CD1c-positive myeloid dendritic cell (primary cell): Measurements from ENCODE around the gene TLCD2.
"Not testable (repeated sequence)": the region's sequence is repeated elsewhere in the genome, so short reads cannot be mapped to it uniquely, and the experiment has no call there.

Experiments used
- DNase-seq: peaks from one replicate; pipeline ENCODE4 v3.0.0-alpha.2; 2016; ENCODE audit errors: extremely low spot score

The TLCD2 gene

DNA sequence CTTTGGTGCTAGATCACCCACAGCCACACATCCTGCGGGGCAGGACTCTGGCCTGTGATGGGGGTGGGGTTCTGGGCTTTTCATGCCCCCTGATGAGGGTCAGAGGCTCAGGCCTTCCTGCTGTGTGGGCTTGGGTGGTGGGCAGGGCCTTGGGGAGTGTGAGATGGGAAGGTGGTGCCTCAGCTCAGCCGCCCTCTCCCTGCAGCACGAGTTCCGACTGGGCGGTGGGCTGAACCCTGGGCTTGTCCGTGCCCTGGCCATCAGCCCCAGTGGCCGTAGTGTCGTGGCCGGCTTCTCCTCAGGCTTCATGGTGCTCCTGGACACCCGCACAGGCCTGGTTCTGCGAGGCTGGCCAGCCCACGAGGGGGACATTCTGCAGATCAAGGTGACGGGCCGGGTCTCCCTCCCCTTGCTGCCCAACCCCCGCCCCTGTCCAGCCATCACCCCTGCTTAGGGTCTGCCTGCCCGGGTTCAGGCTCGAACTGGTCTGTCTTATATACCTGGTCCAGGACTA lies 25.7 kb upstream of the TLCD2 start:
- DNase-seq = no peak

DNA sequence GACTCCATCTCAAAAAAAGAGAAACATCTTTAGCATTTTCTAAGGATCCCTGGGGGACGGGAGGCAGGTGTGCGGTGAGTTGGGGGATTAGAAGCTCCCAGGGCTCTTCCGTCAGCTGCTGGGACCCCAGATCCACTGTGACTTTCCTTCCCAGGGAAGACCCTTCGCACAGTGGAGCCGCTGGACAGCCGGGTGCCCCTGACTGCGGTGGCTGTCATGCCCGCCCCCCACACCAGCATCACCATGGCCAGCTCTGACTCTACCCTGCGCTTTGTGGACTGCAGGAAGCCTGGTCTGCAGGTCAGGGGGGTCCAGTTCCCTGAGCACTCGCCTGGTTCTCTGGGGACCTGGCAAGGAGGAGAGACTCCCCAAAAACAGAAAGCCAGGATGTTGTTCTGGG lies 25.2 kb upstream of the TLCD2 start:
- no peak for DNase-seq

DNA sequence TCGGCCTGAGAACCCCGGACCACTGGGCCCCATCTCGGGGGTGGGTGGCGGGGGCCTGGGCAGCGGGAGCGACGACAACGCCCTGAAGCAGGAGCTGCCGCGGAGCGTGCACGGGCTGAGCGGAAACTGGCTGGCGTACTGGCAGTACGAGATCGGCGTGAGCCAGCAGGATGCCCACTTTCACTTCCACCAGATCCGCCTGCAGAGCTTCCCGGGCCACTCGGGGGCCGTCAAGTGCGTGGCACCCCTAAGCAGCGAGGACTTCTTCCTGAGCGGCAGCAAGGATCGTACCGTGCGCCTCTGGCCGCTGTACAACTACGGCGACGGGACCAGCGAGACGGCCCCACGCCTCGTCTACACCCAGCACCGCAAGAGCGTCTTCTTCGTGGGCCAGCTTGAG lies 23.6 kb upstream of the TLCD2 start:
- DNase-seq = no peak

DNA sequence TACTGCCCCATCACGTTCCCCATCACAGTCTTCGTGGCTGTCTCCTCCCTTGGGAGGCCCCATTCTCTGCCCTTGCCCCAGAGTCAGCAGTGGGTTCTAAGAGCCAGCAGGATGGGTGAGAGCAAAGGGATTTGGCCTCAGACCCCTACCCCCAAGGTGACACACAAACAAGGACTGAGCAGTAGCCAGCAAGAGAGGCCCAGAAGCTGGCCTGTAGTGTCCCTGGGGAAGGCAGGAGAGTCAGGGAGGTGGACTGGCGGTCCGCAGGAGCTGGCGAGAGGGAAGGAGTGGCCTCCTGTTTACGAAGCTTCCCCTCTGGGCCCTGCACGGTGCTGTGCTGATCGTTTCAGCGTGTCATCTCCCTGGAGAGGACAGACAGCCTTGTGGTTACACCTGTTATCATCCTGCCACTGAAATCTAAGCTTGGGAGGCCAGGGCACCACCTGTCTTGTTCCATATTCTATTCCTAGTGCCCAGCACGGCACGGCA lies 22.7 kb upstream of the TLCD2 start:
- no peak for DNase-seq

DNA sequence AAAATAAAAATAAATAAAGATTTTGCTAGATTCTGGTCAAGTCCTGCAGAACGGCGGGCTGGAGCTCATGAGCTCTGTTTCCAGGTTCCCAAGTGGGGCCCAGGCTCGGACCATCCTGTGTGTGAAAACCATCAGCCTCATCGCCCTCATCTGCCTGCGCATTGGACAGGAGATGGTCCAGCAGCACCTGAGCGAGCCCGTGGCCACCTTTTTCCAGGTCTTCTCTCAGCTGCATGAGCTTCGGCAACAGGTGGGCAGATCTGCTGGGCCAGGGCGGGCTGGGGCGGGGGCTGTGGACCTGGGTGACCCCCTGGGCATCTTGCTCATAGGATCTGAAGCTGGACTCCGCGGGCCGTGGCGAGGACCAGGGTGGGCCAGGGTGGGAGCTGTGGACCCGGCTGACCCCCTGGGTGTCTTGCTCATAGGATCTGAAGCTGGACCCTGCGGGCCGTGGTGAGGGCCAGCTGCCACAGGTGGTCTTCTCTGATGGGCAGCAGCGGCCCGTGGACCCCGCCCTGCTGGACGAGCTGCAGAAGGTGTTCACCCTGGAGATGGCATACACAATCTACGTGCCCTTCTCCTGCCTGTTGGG lies 22.2 kb upstream of the TLCD2 start:
- DNase-seq = no peak

DNA sequence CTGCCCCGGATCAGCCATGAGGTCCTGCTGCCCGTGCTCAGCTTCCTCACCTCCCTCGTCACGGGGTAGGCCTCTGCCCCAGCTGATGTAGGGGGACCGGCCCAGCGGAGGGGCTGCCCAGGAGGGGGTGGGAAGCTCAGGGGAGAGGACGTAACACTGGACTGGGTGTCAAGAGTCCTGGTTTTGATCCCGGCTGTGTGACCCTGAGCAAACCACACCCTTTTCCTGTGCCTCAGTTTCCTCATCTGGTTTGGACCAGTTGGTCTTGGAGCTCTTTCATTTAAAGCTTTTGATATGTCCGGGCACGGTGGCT lies 21.0 kb upstream of the TLCD2 start:
- no peak for DNase-seq

DNA sequence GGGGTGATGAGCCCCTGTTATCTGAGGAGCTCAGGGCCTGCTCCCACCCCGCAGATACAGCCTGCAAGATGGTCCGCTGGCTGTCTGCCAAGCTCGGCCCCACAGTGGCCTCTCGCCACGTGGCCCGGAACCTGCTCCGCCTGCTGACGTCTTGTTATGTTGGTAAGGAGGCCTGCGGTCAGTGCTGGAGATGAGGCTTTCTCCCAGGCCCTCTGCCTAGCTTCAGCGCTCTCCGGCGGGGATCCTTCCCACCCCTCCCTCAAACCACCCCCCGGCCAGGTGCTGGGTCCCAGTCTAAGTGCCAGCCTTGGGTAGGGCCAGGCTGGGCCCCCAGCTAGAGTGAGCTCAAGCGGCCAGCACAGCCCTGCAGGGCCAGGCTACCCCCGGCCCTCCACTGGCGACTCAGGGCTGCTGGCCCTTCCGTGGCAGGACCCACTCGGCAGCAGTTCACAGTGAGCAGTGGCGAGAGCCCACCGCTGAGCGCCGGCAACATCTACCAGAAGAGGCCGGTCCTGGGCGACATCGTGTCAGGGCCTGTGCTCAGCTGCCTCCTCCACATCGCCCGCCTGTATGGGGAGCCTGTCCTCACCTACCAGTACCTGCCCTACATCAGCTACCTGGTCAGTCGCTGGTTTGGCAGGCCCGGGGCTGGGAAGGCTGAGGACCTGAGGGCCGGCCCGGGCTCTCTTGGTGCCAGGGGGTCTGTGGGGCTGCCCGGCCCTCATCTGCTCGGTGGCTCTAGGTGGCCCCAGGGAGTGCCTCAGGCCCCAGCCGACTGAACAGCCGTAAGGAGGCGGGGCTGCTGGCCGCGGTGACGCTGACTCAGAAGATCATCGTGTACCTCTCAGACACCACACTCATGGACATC lies 20.4 kb upstream of the TLCD2 start:
- no peak for DNase-seq

DNA sequence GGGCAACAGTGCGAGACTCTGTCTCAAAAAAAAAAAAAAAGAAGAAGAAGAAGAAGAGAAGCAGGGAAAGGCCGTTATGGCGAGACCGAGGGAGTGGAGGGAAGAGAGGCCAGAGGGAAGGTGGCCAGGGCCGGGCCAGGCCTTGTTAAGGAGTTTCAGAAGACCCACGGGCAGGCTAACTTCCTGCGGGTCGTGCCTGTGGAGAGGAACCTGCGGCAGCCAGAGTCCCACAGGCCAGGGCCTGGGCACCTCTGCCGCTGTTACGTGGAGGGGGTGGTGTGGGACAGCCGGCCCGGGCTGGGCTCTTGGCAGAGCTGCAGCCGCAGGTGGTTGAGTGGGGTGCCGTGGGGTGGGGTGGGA lies 19.8 kb upstream of the TLCD2 start:
- DNase-seq = no peak

DNA sequence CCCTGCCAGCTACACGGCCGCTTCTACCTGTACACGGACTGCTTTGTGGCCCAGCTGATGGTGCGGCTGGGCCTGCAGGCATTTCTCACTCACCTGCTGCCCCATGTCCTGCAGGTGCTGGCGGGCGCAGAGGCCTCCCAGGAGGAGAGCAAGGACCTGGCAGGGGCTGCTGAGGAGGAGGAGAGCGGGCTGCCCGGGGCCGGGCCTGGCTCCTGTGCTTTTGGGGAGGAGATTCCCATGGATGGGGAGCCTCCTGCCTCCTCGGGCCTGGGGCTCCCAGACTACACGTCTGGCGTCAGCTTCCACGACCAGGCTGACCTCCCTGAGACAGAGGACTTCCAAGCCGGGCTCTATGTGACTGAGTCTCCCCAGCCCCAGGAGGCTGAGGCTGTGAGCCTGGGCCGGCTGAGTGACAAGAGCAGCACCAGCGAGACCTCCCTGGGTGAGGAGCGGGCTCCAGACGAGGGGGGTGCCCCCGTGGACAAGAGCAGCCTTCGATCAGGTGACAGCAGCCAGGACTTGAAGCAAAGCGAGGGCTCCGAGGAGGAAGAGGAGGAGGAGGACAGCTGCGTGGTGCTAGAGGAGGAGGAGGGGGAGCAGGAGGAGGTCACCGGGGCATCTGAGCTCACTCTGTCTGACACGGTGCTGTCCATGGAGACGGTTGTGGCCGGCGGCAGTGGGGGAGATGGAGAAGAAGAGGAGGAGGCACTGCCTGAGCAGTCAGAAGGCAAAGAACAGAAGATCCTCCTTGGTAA lies 17.9 kb upstream of the TLCD2 start:
- DNase-seq = no peak

DNA sequence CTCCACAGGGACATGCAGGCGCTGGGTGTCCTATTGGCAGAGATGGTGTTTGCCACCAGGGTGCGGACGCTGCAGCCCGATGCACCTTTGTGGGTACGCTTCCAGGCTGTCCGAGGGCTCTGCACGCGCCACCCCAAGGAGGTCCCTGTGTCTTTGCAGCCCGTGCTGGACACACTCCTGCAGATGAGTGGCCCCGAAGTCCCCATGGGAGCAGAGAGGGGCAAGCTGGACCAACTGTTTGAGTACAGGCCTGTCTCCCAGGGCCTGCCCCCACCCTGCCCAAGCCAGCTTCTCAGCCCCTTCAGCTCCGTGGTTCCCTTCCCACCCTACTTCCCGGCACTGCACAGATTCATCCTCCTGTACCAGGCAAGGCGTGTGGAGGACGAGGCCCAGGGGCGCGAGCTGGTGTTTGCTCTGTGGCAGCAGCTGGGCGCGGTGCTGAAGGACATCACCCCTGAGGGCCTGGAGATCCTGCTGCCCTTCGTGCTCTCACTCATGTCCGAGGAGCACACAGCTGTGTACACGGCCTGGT lies 17.1 kb upstream of the TLCD2 start:
- no peak for DNase-seq

DNA sequence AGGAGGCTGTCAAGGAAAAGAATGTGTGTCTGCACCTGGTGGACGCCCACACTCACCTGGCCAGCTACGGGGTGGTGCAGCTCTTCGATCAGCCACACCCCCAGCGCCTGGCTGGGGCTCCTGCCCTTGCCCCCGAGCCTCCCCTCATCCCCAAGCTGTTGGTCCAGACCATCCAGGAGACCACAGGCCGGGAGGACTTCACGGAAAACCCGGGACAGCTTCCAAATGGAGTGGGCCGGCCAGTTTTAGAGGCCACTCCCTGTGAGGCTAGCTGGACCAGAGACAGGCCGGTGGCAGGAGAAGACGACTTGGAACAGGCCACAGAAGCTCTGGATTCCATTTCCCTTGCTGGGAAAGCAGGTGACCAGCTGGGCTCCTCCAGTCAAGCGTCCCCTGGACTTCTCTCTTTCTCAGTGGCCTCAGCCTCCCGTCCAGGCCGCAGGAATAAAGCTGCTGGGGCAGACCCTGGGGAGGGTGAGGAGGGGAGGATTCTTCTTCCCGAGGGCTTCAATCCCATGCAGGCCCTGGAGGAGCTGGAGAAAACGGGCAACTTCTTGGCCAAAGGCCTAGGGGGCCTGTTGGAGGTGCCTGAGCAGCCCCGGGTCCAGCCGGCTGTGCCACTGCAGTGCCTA lies 16.6 kb upstream of the TLCD2 start:
- no peak for DNase-seq

DNA sequence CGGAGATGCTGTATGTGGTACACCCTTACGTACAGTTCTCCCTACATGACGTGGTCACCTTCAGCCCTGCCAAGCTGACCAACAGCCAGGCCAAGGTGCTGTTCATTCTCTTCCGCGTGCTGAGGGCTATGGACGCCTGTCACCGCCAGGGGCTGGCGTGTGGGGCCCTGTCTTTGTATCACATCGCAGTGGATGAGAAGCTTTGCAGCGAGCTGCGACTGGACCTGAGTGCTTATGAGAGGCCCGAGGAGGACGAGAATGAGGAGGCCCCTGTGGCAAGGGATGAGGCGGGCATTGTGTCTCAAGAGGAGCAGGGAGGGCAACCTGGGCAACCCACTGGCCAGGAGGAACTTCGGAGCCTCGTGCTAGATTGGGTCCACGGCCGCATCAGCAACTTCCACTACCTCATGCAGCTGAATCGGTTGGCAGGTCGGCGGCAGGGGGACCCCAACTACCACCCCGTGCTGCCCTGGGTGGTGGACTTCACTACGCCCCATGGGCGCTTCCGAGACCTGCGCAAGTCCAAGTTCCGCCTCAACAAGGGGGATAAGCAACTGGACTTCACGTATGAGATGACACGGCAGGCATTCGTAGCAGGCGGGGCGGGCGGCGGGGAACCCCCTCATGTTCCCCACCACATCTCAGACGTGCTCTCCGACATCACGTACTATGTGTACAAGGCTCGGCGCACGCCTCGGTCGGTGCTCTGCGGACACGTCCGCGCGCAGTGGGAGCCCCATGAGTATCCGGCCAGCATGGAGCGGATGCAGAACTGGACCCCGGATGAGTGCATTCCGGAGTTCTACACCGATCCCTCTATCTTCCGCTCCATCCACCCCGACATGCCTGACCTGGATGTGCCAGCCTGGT lies 15.7 kb upstream of the TLCD2 start:
- no peak for DNase-seq

DNA sequence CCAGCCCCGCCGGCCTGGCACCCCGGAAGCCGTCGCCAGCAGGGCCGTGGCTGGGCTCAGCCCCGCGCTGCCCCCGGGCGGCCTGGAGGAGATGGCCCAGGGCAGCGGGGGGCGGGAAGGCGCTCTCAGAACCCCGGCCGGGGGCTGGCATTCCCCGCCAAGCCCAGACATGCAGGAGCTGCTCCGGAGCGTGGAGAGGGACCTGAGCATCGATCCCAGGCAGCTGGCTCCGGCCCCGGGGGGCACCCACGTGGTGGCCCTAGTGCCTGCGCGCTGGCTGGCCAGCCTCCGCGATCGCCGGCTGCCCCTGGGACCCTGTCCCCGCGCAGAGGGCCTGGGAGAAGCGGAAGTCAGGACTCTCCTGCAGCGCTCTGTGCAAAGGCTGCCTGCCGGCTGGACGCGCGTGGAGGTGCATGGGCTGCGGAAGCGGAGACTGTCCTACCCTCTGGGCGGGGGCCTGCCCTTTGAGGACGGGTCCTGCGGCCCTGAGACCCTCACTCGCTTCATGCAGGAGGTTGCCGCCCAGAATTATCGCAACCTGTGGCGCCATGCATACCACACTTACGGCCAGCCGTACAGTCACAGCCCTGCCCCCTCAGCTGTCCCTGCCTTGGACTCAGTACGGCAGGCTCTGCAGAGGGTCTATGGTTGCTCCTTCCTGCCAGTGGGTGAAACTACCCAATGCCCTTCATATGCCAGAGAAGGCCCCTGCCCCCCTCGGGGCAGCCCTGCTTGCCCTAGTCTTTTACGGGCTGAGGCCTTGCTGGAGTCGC lies 14.9 kb upstream of the TLCD2 start:
- peak; percentile 74 for DNase-seq

DNA sequence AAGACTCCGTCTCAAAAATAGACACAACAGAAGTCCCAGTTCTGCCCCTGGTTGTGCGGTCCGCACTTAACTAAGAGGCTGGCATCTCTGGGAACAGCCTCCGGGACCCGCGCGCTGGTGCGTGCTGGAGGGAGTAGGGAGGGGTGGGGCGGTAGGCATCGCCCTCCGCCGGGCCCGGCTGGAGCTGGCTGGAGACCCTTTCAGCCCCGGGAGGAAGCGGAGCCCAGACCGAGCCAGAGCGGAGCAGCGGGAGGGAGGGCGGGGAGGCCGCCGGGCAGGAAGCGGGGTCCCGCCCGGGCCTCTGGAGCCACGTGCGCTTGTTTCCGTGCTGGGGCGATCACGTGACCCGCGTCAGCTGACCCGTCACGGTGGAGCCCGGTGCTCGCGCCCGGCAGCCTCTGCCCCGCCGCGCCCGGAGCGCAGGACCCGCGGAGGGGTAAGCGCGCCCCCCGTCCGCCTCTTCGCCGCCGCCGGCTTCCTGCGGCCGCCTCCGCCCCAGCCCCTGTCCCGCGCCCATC lies 14.2 kb upstream of the TLCD2 start, which contains the start of gene WDR81:
Gene WDR81 (plus strand): TSS at position 354 of the 518 bp plus-strand sequence. CDS start 256 bp downstream, outside the sequence.
- peak; percentile 91 for DNase-seq

DNA sequence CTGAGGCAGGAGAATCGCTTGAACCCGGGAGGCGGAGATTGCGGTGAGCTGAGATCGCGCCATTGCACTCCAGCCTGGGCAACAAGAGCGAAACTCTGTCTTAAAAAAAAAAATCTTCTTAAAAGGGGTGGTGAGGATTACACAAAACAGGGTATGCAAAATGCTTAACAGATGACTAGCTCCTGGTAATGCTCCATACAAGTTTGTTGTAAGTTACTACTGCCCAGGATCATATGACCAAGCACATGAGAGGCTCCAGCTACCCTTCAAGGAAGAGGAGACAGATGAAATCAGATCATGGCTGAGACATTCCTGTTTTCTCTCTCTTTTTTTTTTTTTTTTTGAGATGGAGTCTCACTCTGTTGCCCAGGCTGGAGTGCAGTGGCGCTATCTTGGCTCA lies 11.8 kb upstream of the TLCD2 start:
- DNase-seq = not testable (repeated sequence)

DNA sequence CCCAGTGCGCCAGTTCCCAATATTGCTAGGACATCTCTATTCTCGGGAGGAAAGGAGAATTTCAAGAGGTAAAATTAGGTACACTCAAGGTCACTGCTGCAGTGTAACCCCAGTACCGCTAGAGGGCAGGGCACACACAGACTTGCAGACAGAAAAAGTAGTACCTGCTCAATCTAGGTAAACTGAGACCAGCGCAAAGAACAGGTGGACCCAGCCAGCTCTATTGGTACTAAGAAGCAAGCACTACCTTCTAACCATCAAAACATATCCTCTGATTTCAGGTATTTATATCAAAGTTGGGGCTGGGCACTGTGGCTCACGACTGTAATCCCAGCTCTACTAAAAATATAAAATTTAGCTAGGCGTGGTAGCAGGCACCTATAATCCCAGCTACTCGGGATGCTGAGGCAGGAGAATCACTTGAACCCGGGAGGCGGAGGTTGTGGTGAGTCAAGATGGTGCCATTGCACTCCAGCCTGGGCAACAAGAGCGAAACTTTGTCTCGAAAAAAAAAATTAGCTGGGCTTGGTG lies 10.7 kb upstream of the TLCD2 start:
- DNase-seq = peak; percentile 82

DNA sequence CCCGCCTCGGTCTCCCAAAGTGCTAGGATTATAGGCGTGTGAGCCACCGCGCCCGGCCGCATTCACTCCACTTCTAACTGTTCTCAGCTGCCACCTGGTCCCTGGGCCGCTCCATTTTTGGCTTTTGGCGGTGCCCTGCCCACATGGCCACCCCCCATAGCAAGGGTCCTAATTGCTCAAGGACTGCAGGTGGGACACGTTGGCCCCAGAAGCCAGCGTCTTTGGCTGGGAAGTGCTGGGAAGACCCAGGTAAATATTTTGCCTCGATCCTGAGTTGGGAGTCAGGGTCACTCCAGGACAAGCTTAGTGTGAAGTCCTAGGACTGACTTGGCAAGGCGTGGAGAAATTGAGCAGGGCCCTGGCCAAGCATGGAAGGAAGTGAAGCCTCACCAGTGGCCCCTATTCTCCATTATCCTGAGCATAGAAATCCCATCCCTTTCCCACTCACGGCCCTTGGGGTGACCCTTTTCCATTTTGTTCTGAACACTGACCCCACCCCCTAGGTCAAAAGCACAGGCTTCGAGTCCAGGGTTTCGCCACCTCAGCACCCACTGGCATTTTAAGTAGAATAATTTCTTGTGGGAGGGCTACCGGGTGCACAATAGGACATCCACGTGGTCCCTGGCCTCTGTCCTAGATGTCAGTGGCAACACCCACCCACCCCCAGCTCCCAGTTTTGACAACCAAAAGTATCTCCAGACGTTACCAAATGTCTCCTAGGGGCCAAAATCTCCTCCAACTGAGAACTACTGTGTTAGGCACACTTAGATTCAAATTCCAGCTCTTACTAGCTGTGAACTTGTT lies 8.4 kb upstream of the TLCD2 start:
- no peak for DNase-seq

DNA sequence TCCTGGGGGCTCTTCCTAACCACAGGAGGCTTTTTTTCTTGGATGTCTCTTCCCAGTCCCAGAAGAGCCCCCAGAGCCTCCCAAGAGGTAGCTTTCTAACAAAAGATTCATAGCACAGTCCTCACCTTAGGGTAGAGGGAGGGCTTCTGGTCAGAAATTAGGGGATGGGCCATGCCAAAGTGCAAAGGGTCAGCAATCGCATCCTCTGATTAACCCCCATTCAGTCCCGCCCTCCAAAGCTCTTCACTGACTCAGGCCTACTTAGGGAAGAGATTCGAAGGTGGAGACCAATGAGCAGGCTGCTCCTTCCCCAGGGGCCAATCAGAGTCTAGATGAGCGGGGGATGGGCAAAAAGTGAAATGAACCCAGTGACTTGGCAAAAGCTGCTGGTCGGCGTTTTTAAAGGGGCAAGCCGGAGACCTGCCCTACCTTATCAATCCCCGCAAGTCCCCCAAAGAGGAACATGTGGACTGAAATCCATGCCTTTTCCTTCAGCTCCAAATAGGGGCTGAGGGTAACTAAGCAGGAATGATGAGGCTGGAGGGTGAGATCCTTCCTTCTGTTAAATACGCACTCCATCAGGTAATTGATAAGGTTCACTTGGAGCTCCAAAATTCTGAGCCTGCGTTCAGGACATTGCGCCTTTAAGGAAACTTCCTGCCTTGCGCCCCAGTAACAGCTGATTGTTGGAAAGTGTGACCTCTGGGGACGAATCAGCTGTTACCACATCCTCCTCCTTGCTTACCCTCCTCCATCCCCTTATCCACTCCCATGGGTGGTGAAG lies 6.9 kb upstream of the TLCD2 start:
- DNase-seq = peak; percentile 98
